HG03066 (cell line): ENCODE results near the gene GRIK4.

ENCODE experiments used
- ATAC-seq: cut with Tn5 transposase; IDR thresholded peaks from one replicate; pipeline ENCODE4 v1.9.1; 2021; ENCODE audit warnings: low read depth; ENCODE audit not compliant: unreplicated experiment

The GRIK4 gene

DNA sequence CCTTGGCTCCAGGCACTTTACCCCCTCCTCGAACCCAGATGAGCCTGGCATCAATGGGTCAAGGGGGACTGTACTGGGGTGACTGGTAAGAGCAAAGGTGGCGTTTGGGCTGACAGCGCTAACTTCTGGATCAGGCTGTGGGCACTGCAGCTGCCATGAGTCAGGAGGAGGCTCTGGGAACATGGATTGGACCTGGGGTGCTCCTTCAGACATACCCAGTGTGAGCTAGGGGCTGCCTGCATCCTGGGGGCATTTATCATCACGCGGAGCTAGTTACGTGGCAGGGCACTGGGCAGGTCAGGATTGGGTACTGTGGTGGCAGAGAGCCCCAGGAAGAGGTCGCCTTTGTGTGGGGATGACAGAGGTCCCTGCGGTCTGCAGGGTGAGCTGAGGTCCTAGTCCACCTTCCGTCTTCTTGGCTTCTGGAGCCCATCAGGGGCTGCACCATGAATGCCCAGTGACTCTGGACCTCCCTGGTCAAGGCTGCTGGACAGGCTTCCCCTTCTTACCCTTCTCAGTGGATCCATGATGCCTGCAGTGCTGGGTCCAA lies 13.1 kb downstream of the GRIK4 start:
- no peak for ATAC-seq

DNA sequence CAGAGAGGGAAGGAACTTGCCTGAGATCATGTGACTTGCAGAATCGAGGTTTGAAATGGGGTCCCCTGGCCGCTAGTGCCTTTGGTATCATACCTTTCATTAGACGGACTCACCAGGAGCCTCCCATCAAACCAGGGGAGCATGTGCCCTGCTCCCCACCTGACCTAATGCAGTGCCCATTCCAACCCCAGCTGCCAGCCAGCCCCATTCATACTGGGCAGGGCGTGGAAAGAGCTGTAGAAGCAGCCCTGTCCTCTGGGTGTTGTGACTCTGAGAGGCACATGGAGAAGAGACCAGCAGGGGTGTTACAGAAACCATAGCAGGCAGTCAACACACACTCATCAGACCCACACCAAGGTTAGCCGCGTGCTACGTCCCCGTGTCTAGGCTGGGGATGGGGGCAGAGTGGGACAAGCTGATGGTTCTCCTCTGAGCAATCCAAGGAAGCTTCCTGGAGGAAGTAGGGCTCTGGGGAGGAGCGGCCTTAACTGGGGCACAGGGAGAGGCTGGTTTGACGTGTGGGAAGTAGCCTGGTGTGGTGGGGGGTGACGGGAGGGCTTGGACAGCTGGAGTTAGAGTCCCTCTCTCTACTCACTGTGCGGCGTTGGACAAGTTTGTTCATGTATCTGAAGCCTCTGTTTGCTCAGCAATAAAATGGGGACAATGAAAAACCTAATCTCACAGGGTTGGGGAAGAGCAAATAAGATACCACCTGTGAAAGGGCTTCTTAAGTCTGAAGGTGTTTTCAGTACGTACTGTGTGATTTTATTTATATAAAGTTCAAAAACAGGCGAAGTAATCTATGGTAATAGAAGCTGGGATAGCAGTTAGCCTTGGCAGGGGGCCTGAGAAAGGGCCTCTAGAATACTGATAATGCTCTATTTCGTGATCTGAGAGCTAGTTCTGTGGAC lies 14.0 kb downstream of the GRIK4 start:
- ATAC-seq = no peak

DNA sequence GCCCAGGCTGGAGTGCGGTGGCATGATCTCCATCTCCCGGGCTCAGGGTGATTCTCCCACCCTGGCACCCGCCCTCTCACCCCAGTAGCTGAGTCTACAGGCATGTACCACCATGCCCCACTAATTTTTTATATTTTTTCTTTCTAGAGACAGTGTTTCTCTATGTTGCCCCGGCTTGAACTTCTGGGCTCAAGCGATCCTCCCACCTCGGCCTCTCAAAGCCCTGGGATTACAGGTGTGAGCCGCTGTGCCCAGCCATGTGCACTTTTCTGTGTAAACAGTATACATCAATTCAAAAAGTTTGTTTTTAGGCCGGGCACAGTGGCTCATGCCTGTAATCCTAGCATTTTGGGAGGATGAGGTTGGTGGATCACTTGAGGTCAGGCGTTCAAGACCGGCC lies 14.7 kb downstream of the GRIK4 start:
- no peak for ATAC-seq

- ATAC-seq = no peak
Observed at GRCh38 chr11:120527111-120527761, 15.7 kb downstream of the GRIK4 start.

DNA sequence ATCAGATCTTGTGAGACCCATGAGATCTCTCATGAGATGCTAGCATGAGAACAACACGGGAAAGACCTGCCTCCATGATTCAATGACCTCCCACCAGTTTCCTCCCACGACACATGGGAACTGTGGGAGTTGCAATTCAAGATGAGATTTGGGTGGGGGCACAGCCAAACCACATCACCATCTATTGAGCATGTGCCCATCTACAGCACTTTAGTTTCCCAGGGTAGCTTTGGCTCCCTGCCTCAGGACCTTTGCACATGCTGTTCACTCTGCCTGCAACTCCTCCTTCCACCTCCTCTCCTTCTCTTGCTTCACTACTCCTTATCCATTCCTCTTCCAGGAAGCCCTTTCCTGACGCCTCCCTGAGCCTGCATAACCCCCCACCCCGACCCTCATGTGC lies 17.2 kb downstream of the GRIK4 start:
- ATAC-seq = no peak

DNA sequence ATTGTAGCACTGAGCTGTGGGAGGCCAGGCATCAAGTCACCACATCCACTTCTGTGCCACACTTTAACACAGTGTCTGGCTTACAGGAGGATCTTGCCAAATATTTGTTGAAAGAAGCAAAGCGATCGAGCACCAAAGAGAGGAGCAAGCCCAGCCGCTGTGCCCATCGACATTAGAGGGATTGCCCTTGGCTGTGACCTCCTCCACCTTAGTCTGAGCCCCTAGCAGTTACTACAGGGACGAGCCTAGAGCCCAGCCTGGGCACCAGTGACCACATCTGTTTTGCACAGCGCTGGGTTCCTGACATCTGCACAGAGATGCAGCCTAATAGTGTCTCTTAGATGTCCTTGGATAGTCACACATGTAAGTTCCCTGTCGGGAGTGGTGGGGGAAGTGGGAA lies 17.7 kb downstream of the GRIK4 start:
- no peak for ATAC-seq

- ATAC-seq = no peak
Observed at GRCh38 chr11:120529911-120530310, 18.4 kb downstream of the GRIK4 start.

DNA sequence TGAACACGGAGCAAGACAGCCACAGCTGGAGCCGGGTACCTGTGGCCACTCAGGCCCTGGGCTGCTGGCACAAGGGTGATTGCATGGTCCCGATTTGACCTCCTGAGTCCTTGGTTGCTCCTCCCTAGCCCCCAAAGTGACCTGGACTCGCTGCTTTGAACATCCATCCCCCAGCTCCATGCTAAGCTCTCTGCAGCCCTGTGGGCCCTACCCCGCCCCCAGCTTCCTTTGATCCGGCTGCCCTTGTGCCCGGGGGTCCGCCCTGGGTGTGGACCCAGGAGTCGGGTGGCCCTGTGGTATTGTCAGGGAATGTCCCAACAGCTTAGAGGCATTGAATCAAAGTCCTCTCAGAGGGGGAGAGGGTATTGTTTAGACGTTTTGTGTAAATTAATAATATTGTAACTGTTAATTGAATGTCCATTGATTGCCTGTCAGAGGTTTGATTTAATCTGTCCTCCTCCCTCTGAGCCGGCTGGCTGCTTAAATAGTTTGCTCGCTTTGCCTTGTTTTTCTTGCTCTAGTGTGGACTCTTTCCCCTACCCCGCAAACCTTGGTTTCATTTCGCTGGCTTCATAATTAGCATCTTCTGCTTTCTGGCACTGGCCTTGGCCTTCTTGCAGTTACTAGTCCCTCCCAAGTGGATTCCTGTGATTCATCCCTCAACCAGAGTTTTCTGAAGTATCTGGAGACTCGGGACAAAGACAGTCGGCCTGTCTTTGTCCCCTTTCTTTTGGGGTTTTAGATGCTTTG lies 20.7 kb downstream of the GRIK4 start:
- no peak for ATAC-seq

GRCh38 chr11:120532832-120533196 lies 21.3 kb downstream of the GRIK4 start:
- no peak for ATAC-seq

DNA sequence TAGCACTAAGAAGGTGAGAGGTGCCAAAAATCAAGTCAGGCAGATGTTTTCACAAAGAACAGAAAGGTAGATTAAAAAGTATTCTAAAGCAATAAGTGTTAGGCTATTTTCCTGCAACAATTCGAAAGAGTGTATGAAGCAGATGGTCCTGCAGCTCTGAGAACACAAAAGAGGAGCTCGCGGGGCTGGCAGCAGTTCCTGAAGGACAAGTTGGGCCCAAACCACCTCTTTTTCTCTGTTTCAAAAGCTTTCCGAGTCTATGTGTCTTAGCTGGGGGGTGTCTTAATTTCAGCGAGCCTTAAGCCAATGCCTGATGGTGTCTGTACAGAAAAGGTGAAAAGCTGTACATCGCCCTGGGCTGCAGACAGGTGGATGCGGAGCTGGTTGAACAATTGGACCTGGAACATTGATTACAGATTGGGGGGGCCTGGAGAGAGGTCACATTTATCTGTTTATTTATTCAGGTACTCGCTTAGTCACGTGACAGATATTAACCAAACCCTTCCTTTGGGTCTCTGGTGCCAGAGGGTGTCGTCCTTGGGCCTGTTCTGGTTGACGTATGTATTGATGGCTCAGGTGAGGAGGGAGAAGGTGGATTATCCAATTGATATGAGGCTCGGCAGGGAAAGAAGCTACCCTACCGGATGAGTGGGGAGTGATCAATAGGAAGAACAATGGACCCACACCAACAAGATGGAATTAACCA lies 24.7 kb downstream of the GRIK4 start:
- ATAC-seq = no peak

GRCh38 chr11:120536797-120537169 lies 25.2 kb downstream of the GRIK4 start:
- ATAC-seq = no peak

DNA sequence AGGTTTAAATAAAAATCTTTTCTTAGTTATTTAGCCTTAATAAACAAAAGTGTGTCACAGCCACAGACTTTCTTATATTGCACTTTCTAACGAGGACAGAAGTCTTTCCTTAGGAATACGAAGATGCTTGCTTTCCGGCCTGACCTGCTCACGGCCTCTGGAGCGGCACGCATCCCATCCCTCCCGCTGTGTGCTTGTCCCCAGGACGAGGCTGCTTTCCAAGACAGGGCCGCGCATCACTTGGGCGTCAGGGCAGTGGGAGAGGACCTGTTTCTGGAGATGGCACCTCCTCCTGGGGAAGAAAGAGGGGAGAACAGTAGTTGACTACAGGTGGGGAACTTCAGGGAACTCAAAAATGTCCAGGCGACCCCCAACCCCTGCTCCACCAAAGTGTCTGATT lies 26.4 kb downstream of the GRIK4 start:
- no peak for ATAC-seq

- no peak for ATAC-seq
Observed at GRCh38 chr11:120538707-120539106, 27.2 kb downstream of the GRIK4 start.

DNA sequence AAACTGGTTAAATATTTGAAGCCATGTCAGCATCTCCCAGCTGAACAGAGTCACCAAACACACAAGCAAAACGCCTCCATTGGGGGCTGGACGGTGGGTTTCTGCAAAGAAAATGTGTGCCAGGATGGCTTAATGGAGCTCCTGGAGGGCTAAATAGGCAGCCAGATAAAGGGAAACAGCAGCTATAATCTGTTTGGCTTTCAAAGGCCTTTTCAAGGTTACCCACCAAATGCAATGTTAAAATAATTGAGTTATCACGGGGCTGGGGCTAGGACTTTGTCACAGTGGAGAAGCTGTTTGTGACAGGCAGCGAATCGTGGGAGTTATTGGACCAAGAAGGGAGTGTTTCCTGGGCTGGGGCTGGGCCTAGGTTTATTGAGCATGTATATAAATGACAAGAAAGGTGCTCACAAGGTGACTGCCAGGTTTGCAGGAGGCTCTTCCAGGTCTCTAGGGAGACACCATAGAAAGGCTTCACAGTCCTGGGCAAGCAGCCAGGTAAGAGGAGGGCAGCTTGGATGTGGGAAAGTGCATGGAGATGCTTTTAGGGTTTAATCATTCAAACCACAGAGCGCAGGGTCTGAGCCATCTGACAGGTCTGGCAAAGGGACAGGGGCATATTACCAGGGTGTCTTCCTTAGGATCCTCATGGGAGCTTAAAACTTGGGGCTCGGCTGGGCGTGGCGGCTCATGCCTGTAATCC lies 28.3 kb downstream of the GRIK4 start:
- ATAC-seq = no peak

- ATAC-seq = no peak
Observed at GRCh38 chr11:120540744-120541465, 29.4 kb downstream of the GRIK4 start.

- ATAC-seq = no peak
Observed at GRCh38 chr11:120543521-120544215, 32.1 kb downstream of the GRIK4 start.

GRCh38 chr11:120545813-120546212 lies 34.3 kb downstream of the GRIK4 start:
- no peak for ATAC-seq

DNA sequence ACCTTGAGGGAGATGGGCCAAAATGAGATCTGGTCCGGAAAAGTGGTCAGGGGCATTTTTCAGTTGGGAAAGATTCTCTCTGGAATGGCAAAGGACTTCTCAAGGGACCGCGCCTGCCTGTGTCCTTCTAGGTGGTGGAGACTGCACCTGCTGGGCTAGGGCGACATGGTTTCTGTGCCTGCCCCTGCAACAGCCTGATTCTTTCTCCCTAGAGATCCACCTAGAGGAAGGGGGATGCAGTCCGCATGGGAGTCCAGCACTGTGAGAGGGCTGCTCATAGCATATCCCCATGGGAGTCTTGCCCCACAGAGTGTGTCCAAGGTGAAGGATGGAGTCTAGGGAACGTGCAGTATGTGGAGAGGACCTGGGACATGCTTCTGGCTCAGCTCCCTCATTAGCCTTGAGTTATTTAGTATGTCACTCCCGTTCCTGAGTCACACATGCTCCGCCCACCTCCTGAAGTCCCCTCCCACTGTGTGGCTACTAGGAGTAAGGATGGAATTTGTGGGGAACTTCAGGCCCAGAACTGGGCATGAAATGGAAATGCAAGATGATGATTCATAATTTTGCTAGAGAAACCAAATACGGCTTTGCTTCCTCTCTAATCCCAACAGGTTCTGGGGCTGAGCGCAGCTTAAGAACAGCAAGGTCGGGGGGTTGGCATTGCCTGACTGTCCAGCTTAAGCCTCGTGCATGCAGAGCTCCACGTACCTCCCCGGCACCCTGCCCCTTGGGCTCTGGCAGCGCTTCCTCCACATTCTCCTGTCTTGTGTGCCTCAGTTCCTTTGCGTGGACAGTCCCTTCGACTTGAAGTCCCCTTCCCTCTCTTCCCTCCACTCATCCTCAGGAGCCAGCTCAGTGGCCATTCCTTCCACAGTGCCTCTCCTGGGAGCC lies 35.0 kb downstream of the GRIK4 start:
- no peak for ATAC-seq
